K562 (cell line): Measurements from ENCODE around the gene ALDH6A1.
"Not testable (repeated sequence)": the region's sequence is repeated elsewhere in the genome, so short reads cannot be mapped to it uniquely, and the experiment has no call there.

ENCODE experiments used
- CTBP1 ChIP-seq: fragments of 450-650 bp; IDR thresholded peaks from 2 replicates; pipeline ENCODE4 v1.6.1; 2016; ENCODE audit warnings: borderline replicate concordance
- MAZ ChIP-seq, 2 experiments: fragments of 450-650 bp in 1 of 2; sonication (generic) in 1 of 2; formaldehyde crosslinking; IDR thresholded peaks in 1 of 2; conservative IDR thresholded peaks in 1 of 2; 2 replicates each; pipeline versions ENCODE4 v1.4.0 to v1.5.0; 2020; ENCODE audit warnings: mild to moderate bottlenecking in 1 of 2, missing genetic modification reagents in 1 of 2
- POLR2H ChIP-seq: IDR thresholded peaks from 2 replicates; pipeline ENCODE4 v1.6.1; 2016; ENCODE audit warnings: missing genetic modification characterization, low read depth, mild to moderate bottlenecking, control low read depth, missing compliant biosample characterization, moderate library complexity
- SMARCC2 ChIP-seq: fragments of 450-650 bp; IDR thresholded peaks from 2 replicates; pipeline ENCODE4 v1.6.1; 2017; ENCODE audit warnings: antibody characterized with exemption, moderate library complexity, mild to moderate bottlenecking, low read depth
- SRSF9 ChIP-seq: fragments of 200-400 bp; formaldehyde crosslinking; IDR thresholded peaks from 2 replicates; pipeline ENCODE4 v1.6.1; 2017; ENCODE audit warnings: low read depth, low read length, borderline replicate concordance
- ZNF282 ChIP-seq: sonication (generic); formaldehyde crosslinking; IDR thresholded peaks from 2 replicates; pipeline ENCODE4 v1.8.1; 2023; ENCODE audit warnings: missing genetic modification reagents
- TF ChIP-seq, protein P1 (sequence below), 3 experiments: IDR thresholded peaks in 2 of 3; conservative IDR thresholded peaks in 1 of 3; 2 replicates each; pipeline ENCODE4 v1.5.1; 2011 to 2012; ENCODE audit warnings: low read length in 3 of 3, mild to moderate bottlenecking in 3 of 3, control low read depth in 2 of 3, improper control_type of control experiment in 1 of 3, inconsistent platforms in 1 of 3, low read depth in 1 of 3, mixed read lengths in 1 of 3, moderate library complexity in 1 of 3; ENCODE audit not compliant: insufficient read depth in 2 of 3

DNA sequence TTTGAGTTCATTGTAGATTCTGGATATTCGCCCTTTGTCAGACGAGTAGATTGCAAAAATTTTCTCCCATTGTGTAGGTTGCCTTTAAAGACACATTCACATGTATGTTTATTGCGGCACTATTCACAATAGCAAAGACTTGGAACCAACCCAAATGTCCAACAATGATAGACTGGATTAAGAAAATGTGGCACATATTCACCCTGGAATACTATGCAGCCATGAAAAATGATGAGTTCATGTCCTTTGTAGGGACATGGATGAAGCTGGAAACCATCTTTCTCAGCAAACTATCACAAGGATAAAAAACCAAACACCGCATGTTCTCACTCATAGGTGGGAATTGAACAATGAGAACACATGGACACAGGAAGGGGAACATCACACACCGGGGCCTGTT is 41.2 kb upstream of the ALDH6A1 start:
- not testable (repeated sequence) for TF ChIP-seq CTBP1; SRSF9; POLR2H (tag); SMARCC2; MAZ (CRISPR knock-in tag; conservative IDR thresholded peaks at IDR 0.05 in 1 of 2, IDR thresholded peaks at IDR 0.05 in 1 of 2); ZNF282 (CRISPR knock-in tag)
- TF ChIP-seq, protein P1, sequence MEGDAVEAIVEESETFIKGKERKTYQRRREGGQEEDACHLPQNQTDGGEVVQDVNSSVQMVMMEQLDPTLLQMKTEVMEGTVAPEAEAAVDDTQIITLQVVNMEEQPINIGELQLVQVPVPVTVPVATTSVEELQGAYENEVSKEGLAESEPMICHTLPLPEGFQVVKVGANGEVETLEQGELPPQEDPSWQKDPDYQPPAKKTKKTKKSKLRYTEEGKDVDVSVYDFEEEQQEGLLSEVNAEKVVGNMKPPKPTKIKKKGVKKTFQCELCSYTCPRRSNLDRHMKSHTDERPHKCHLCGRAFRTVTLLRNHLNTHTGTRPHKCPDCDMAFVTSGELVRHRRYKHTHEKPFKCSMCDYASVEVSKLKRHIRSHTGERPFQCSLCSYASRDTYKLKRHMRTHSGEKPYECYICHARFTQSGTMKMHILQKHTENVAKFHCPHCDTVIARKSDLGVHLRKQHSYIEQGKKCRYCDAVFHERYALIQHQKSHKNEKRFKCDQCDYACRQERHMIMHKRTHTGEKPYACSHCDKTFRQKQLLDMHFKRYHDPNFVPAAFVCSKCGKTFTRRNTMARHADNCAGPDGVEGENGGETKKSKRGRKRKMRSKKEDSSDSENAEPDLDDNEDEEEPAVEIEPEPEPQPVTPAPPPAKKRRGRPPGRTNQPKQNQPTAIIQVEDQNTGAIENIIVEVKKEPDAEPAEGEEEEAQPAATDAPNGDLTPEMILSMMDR (IDR thresholded peaks at IDR 0.05 in 2 of 3, conservative IDR thresholded peaks at IDR 0.05 in 1 of 3; ENCODE audit: insufficient read depth in 2 of 3, low read depth in 1 of 3, low read length in 3 of 3): not testable (repeated sequence)
